ENCODE data around the gene ZNF280B.

ZNF280B gene

DNA sequence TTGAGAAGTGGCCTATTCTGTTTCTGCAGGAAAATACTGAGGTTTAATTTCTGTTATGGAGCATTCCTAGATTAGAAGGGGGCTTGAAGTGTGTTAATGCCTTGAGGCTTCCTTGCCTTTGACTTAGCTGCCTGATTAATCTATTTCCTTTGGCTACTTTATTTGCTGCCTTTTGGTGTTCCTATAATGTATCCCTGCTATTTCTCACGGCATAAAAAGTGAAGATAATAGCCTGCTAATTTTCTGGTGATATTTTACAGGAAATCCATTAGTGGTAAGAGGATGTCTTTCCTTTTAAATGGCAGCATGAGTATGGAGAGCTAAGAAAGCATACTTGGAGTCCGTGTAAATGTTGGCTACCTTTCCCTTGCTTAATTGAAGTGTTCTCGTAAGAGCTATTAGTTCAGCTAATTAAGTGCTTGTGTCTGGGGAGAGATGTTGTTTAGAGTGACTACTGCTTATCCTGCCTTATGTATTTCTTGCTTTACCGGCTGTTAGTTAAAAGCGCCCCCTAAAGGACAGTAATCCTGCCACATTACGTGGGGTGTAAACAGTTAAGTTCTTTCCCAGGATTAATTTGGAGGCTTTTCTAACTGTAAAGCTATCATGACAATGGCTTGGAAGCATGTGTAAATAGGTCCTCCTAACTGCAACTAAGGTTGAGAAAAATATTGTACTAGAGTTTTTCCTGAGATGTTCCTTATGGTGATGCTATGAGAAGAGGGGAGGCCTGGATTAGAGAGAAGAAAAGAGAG, 45.6 kb downstream of the ZNF280B start:
- no peak overlapping the region for H3K27ac ChIP-seq (ENCODE audit: low read depth, low read length)
- peaks cover 69% of the 10 kb centered on the region for H3K27me3 ChIP-seq (ENCODE audit: control insufficient read depth, insufficient read depth, low read length)
- H3K4me1 ChIP-seq (ENCODE audit: control insufficient read depth, insufficient read depth, low read length): no peaks in the 10 kb centered on the region
- H3K4me3 ChIP-seq (ENCODE audit: low read depth, low read length): no peak overlapping the region
- H3K9ac ChIP-seq (ENCODE audit: low read depth, low read length): no peak overlapping the region
- peaks cover 26% of the 10 kb centered on the region for H3K9me3 ChIP-seq (ENCODE audit: control insufficient read depth, insufficient read depth, low read length)
- H3K36me3 ChIP-seq (ENCODE audit: control insufficient read depth, insufficient read depth, low read length): no peaks in the 10 kb centered on the region

DNA sequence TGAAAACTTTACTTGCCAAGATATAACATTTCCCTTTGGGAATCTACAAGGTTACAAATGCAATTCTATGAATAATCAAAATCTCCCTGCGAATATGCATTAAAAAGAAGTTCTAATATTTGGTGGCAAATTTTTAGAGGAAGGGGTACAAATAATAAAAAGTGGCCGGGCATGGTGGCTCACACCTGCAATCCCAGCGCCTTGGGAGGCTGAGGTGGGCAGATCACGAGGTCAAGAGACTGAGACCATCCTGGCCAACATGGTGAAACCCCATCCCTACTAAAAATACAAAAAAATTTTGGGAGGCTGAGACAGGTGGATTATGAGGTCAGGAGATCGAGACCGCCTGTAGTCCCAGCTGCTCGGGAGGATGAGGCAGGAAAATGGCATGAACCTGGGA, 47.0 kb downstream of the ZNF280B start:
- H3K9me3 ChIP-seq (ENCODE audit: control insufficient read depth, insufficient read depth, low read length): peaks cover 38% of the 10 kb centered on the region
- H3K27me3 ChIP-seq (ENCODE audit: control insufficient read depth, insufficient read depth, low read length): peaks cover 83% of the 10 kb centered on the region
- no peak overlapping the region for H3K9ac ChIP-seq (ENCODE audit: low read depth, low read length)
- H3K4me3 ChIP-seq (ENCODE audit: low read depth, low read length): no peak overlapping the region
- H3K4me1 ChIP-seq (ENCODE audit: control insufficient read depth, insufficient read depth, low read length): no peaks in the 10 kb centered on the region
- H3K27ac ChIP-seq (ENCODE audit: low read depth, low read length): no peak overlapping the region
- H3K36me3 ChIP-seq (ENCODE audit: control insufficient read depth, insufficient read depth, low read length): no peaks in the 10 kb centered on the region

DNA sequence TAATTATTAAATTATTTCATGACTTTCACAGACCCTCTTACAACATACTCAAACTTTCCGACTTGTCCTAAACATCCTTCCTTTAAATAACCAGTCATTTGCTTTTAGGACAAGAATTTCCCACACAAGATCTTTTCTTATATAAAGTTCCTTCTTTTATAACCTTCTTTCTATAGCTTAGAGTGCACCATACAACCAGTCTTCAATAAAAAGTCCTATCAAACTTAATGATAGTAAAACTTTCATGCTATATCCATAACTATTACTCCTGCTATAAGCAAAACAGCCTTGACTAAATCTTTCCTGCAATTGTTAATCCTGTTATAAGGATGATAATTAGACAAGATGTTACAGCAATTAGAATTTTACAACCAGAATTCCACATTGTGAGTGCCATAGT, 47.4 kb downstream of the ZNF280B start:
- no peak overlapping the region for H3K4me3 ChIP-seq (ENCODE audit: low read depth, low read length)
- H3K9ac ChIP-seq (ENCODE audit: low read depth, low read length): no peak overlapping the region
- peaks cover 85% of the 10 kb centered on the region for H3K27me3 ChIP-seq (ENCODE audit: control insufficient read depth, insufficient read depth, low read length)
- no peaks in the 10 kb centered on the region for H3K4me1 ChIP-seq (ENCODE audit: control insufficient read depth, insufficient read depth, low read length)
- H3K9me3 ChIP-seq (ENCODE audit: control insufficient read depth, insufficient read depth, low read length): peaks cover 38% of the 10 kb centered on the region
- no peak overlapping the region for H3K27ac ChIP-seq (ENCODE audit: low read depth, low read length)
- H3K36me3 ChIP-seq (ENCODE audit: control insufficient read depth, insufficient read depth, low read length): no peaks in the 10 kb centered on the region

DNA sequence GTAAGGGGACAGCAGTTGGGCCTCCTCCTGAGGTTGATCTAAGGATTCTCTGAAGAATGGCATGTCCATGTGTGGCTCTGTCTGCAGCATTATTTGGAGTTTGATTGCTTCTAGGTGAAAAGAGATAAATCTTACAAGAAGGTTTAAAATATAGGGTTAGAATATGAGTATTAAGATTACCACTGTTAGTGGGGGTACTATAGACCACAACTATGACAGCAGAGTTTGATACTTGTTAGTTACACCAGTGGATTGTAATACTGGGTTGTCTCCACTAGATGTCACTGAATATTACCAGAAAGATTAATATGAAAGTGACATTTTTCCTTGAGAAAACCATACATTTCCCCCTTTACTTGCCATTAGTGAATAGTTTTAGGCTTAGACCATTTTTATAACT, 47.9 kb downstream of the ZNF280B start:
- H3K9me3 ChIP-seq (ENCODE audit: control insufficient read depth, insufficient read depth, low read length): peaks cover 38% of the 10 kb centered on the region
- no peaks in the 10 kb centered on the region for H3K36me3 ChIP-seq (ENCODE audit: control insufficient read depth, insufficient read depth, low read length)
- no peak overlapping the region for H3K9ac ChIP-seq (ENCODE audit: low read depth, low read length)
- no peaks in the 10 kb centered on the region for H3K4me1 ChIP-seq (ENCODE audit: control insufficient read depth, insufficient read depth, low read length)
- H3K27me3 ChIP-seq (ENCODE audit: control insufficient read depth, insufficient read depth, low read length): peaks cover 85% of the 10 kb centered on the region
- no peak overlapping the region for H3K4me3 ChIP-seq (ENCODE audit: low read depth, low read length)
- no peak overlapping the region for H3K27ac ChIP-seq (ENCODE audit: low read depth, low read length)

DNA sequence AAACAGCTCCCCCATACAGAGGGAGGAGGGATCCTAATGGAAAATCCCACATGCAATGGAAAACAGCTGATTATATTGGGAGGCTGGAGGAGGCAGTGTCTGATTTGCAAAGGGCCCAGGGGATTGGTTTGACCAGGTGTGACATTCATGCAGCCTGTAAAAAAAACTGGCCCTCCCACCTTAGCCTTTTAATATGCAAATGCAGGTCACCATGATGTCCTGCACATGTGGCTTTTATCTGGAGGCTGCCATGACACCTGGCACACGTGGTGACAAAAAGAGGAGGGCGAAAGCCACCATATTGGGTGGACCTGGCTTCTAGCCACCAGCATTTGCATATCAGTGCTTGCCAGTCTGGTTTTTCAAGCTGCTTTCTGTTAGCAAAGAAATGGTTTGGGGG, 48.5 kb downstream of the ZNF280B start:
- no peaks in the 10 kb centered on the region for H3K36me3 ChIP-seq (ENCODE audit: control insufficient read depth, insufficient read depth, low read length)
- H3K9me3 ChIP-seq (ENCODE audit: control insufficient read depth, insufficient read depth, low read length): peaks cover 38% of the 10 kb centered on the region
- H3K27me3 ChIP-seq (ENCODE audit: control insufficient read depth, insufficient read depth, low read length): peaks cover 85% of the 10 kb centered on the region
- no peak overlapping the region for H3K9ac ChIP-seq (ENCODE audit: low read depth, low read length)
- H3K4me1 ChIP-seq (ENCODE audit: control insufficient read depth, insufficient read depth, low read length): no peaks in the 10 kb centered on the region
- no peak overlapping the region for H3K4me3 ChIP-seq (ENCODE audit: low read depth, low read length)
- H3K27ac ChIP-seq (ENCODE audit: low read depth, low read length): no peak overlapping the region

DNA sequence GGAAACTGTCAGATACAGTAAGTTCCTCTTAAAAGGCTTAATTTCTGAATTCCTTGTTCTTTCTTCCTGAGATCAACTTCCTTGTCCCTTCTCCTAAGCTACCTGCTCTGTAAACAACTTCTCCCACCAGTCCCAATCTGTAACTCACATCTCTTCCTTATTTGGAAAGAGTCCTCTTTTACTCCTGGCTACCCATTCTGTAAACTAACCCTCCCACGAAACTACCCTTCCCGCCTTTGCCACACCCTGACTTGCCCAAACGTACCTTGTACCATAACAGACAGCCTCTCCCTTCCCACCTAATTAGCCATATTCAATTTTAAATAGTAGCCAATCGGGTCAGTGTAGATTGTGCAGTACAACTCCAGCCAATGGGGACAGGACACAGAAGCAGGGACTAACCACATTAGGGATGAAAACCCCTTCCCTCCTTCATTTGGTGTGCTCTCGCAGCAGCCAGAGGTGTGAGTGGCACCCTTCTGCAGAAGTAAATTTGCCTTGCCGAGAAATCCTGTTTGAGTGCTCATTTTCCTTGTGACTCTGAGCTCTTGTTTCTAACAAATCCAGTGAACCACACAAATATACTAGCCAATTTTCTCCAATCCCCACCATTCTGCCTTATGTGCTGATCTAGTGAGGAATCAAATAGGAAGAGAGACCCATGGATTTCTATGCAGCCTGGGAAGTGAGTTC, 49.5 kb downstream of the ZNF280B start:
- Histone ChIP-seq H3K27ac (ENCODE audit: low read depth, low read length) (no peak overlapping the region), H3K9me3 (ENCODE audit: control insufficient read depth, insufficient read depth, low read length) (peaks cover 42% of the 10 kb centered on the region), H3K9ac (ENCODE audit: low read depth, low read length) (no peak overlapping the region)

DNA sequence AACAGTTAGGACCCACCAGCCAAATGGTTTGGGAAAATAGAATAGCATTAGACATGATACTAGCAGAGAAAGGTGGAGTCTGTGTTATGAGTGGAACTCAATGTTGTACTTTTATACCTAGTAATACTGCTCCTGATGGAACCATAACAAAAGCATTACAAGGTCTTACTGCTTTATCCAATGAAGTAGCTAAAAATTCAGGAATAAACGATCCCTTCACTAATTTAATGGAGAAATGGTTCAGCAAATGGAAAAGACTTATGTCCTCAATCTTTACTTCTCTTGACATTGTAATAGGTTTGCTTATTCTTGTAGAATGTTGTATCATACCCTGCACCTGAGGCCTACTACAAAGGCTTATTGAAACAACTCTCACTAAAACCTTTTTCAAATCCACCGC, 50.2 kb downstream of the ZNF280B start:
- H3K9ac ChIP-seq (ENCODE audit: low read depth, low read length): no peak overlapping the region
- peaks cover 87% of the 10 kb centered on the region for H3K27me3 ChIP-seq (ENCODE audit: control insufficient read depth, insufficient read depth, low read length)
- H3K4me3 ChIP-seq (ENCODE audit: low read depth, low read length): no peak overlapping the region
- H3K4me1 ChIP-seq (ENCODE audit: control insufficient read depth, insufficient read depth, low read length): no peaks in the 10 kb centered on the region
- peaks cover 48% of the 10 kb centered on the region for H3K9me3 ChIP-seq (ENCODE audit: control insufficient read depth, insufficient read depth, low read length)
- H3K27ac ChIP-seq (ENCODE audit: low read depth, low read length): no peak overlapping the region
- no peaks in the 10 kb centered on the region for H3K36me3 ChIP-seq (ENCODE audit: control insufficient read depth, insufficient read depth, low read length)

More for the DNA sequence above, 49.5 kb downstream of the ZNF280B start:
- Histone ChIP-seq H3K27me3 (ENCODE audit: control insufficient read depth, insufficient read depth, low read length) (peaks cover 86% of the 10 kb centered on the region), H3K4me1 (ENCODE audit: control insufficient read depth, insufficient read depth, low read length) (no peaks in the 10 kb centered on the region), H3K4me3 (ENCODE audit: low read depth, low read length) (no peak overlapping the region), H3K36me3 (ENCODE audit: control insufficient read depth, insufficient read depth, low read length) (no peaks in the 10 kb centered on the region)

DNA sequence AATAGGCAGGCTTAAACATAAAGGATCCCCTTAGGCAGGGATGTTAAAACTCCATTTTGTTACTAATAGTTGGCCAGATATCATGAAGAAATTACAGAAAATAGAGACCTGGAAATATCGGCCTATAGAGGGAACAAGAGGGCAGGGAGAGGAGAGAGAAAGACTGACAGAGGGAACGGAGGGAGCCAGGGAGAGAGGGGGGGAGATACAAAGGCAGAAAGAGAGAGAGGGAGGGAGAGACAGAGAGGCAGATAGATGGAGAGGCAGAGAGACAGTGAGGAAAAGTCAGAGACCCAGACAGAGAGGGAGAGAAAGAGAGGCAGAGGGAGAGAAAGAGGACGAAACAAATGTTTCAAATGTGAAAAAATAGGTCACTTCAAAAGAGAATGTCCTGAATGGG, 53.5 kb downstream of the ZNF280B start:
- no peak overlapping the region for H3K9ac ChIP-seq (ENCODE audit: low read depth, low read length)
- H3K27me3 ChIP-seq (ENCODE audit: control insufficient read depth, insufficient read depth, low read length): peaks cover 91% of the 10 kb centered on the region
- no peak overlapping the region for H3K4me3 ChIP-seq (ENCODE audit: low read depth, low read length)
- no peaks in the 10 kb centered on the region for H3K4me1 ChIP-seq (ENCODE audit: control insufficient read depth, insufficient read depth, low read length)
- no peak overlapping the region for H3K27ac ChIP-seq (ENCODE audit: low read depth, low read length)
- peaks cover 58% of the 10 kb centered on the region for H3K9me3 ChIP-seq (ENCODE audit: control insufficient read depth, insufficient read depth, low read length)
- H3K36me3 ChIP-seq (ENCODE audit: control insufficient read depth, insufficient read depth, low read length): no peaks in the 10 kb centered on the region

DNA sequence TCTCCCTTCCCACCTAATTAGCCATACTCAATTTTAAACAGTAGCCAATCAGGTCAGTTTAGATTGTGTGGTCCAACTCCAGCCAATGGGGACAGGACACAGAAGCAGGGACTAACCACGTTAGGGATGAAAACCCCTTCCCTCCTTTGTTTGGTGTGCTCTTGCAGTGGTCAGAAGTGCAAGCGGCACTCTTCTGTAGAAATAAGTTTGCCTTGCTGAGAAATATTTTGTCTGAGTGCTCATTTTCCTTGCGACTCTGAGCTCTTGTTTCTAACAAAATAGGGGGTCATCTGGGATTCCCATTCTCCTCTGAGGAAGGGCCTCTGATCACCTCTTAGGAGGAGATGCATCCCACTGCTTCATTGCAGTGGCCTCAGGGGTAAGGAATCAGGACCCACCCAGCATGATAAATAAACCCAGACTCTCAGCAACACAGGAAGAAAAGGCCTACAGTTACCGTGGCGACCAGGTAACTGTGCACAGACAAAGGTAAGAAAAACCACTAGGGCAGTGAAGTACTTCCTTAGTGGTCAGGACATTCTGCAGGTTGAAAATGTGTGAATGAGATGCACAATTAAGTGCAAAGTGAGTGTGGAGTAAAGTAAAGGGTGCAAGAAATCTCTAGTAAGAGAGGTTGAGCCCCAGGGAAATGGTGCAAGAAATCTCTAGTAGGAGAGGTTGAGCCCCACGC, 55.4 kb downstream of the ZNF280B start:
- no peak overlapping the region for H3K27ac ChIP-seq (ENCODE audit: low read depth, low read length)
- no peak overlapping the region for H3K9ac ChIP-seq (ENCODE audit: low read depth, low read length)
- no peaks in the 10 kb centered on the region for H3K4me1 ChIP-seq (ENCODE audit: control insufficient read depth, insufficient read depth, low read length)
- peaks cover 100% of the 10 kb centered on the region for H3K27me3 ChIP-seq (ENCODE audit: control insufficient read depth, insufficient read depth, low read length)
- H3K36me3 ChIP-seq (ENCODE audit: control insufficient read depth, insufficient read depth, low read length): no peaks in the 10 kb centered on the region
- peaks cover 40% of the 10 kb centered on the region for H3K9me3 ChIP-seq (ENCODE audit: control insufficient read depth, insufficient read depth, low read length)
- H3K4me3 ChIP-seq (ENCODE audit: low read depth, low read length): no peak overlapping the region

DNA sequence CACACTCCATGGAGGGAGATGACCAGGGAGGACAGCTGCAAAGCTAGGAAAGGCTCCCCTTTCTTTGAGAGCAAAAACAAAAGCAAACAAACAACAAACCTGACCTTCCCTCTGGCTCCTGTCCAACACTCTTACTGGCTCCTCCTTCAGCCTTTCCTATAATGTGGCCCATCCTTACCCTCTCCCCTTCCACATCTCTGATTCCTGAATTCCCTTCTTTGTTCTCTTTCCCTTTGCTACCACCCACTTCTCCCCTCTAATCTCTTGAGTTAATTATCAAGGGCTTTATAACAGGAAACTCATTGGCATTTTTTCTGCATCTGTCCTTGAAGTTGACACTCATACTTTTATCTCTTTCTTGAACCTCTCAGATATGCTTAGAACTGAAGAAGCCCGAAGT, 56.3 kb downstream of the ZNF280B start:
- no peaks in the 10 kb centered on the region for H3K4me1 ChIP-seq (ENCODE audit: control insufficient read depth, insufficient read depth, low read length)
- H3K27me3 ChIP-seq (ENCODE audit: control insufficient read depth, insufficient read depth, low read length): peaks cover 100% of the 10 kb centered on the region

DNA sequence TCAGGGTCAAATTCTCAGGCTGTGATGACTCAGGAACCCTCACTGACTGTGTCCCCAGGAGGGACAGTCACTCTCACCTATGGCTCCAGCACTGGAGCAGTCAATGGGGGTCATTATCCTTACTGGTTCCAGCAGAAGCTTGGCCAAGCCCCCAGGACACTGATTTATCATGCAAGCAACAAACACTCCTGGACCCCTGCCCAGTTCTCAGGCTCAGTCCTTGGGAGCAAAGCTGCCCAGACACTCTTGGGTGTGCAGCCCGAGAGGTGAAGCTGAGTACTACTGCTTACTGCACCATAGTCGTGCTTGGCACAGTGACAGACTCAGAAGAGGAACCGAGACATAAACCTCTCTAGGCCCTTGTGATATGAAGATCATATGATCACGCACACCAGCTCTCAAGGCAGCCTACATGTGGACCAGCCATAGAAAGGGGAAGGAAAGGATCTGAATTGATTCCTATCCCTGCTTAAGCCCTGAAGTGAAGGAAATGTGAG, 58.2 kb downstream of the ZNF280B start:
- H3K27ac ChIP-seq (ENCODE audit: low read depth, low read length): no peak overlapping the region
- H3K9ac ChIP-seq (ENCODE audit: low read depth, low read length): no peak overlapping the region

More for the DNA sequence above, 56.3 kb downstream of the ZNF280B start:
- H3K36me3 ChIP-seq (ENCODE audit: control insufficient read depth, insufficient read depth, low read length): no peaks in the 10 kb centered on the region
- no peak overlapping the region for H3K27ac ChIP-seq (ENCODE audit: low read depth, low read length)
- no peak overlapping the region for H3K4me3 ChIP-seq (ENCODE audit: low read depth, low read length)
- no peak overlapping the region for H3K9ac ChIP-seq (ENCODE audit: low read depth, low read length)
- peaks cover 30% of the 10 kb centered on the region for H3K9me3 ChIP-seq (ENCODE audit: control insufficient read depth, insufficient read depth, low read length)

More for the DNA sequence above, 58.2 kb downstream of the ZNF280B start:
- no peaks in the 10 kb centered on the region for H3K4me1 ChIP-seq (ENCODE audit: control insufficient read depth, insufficient read depth, low read length)
- peaks cover 26% of the 10 kb centered on the region for H3K9me3 ChIP-seq (ENCODE audit: control insufficient read depth, insufficient read depth, low read length)
- no peak overlapping the region for H3K4me3 ChIP-seq (ENCODE audit: low read depth, low read length)
- peaks cover 97% of the 10 kb centered on the region for H3K27me3 ChIP-seq (ENCODE audit: control insufficient read depth, insufficient read depth, low read length)
- no peaks in the 10 kb centered on the region for H3K36me3 ChIP-seq (ENCODE audit: control insufficient read depth, insufficient read depth, low read length)

Data from HUES48 (cell line).